ENCODE results near the gene SPEM2. TPM values are rescaled to one million over a fixed set of nuclear protein-coding genes. Genes with fewer than 3 reads are reported as not detected.

The SPEM2 gene
- polyA plus RNA-seq (ENCODE audit: insufficient read length), result not detected
- long read RNA-seq, donor 1, result 0 reads
- long read RNA-seq, donor 2, result 0 reads
- long read RNA-seq, donor 3, result 0 reads
- long read RNA-seq, donor 4, result 0 reads
- long read RNA-seq, donor 5, result 0 reads
- long read RNA-seq, donor 6, result 0 reads
- long read RNA-seq, donor 7, result 0 reads
- long read RNA-seq, donor 8, result 0 reads

- no peak for DNase-seq
Measured at GRCh38 chr17:7425316-7425715, at the start of gene SPEM2. Gene SPEM2, plus strand, starts transcription at chr17:7425616. Its CDS starts 73 bp downstream, at chr17:7425689.

GRCh38 chr17:7379134-7379533 is 46.3 kb upstream of the SPEM2 start:
- no peak for DNase-seq

GRCh38 chr17:7380321-7380720 is 45.1 kb upstream of the SPEM2 start:
- DNase-seq, result no peak

GRCh38 chr17:7380855-7381683 is 44.3 kb upstream of the SPEM2 start, which contains the start of gene TNK1:
Gene TNK1, plus strand, starts transcription at chr17:7381089. Its CDS starts 1,838 bp downstream, at chr17:7382927.
- DNase-seq, result peak; percentile 27

GRCh38 chr17:7382901-7383300 is 42.5 kb upstream of the SPEM2 start:
- no peak for DNase-seq

- DNase-seq, result no peak
Measured at GRCh38 chr17:7383371-7383741, 42.1 kb upstream of the SPEM2 start.

GRCh38 chr17:7383742-7384488 is 41.5 kb upstream of the SPEM2 start:
- no peak for DNase-seq

GRCh38 chr17:7384489-7385081 is 40.8 kb upstream of the SPEM2 start:
- DNase-seq, result no peak

GRCh38 chr17:7388856-7389255 is 36.6 kb upstream of the SPEM2 start:
- DNase-seq, result no peak

GRCh38 chr17:7389924-7390910 is 35.2 kb upstream of the SPEM2 start:
- DNase-seq, result no peak

- DNase-seq, result no peak
Measured at GRCh38 chr17:7391307-7391706, 34.1 kb upstream of the SPEM2 start.

- DNase-seq, result no peak
Measured at GRCh38 chr17:7392696-7393612, 32.5 kb upstream of the SPEM2 start.

- no peak for DNase-seq
Measured at GRCh38 chr17:7393613-7394451, 31.6 kb upstream of the SPEM2 start.

GRCh38 chr17:7394452-7395191 is 30.8 kb upstream of the SPEM2 start, which contains the start of gene PLSCR3:
Gene PLSCR3, minus strand, starts transcription at chr17:7394525. Its CDS starts 415 bp downstream, at chr17:7394110.
- DNase-seq, result peak; percentile 82

GRCh38 chr17:7396147-7396546 is 29.3 kb upstream of the SPEM2 start:
- no peak for DNase-seq

GRCh38 chr17:7398612-7399011 is 26.8 kb upstream of the SPEM2 start:
- no peak for DNase-seq

GRCh38 chr17:7403043-7403726 is 22.2 kb upstream of the SPEM2 start:
- no peak for DNase-seq

GRCh38 chr17:7403727-7403976 is 21.8 kb upstream of the SPEM2 start:
- DNase-seq, result no peak
